ENCODE data around the gene GTF2I.

Gene GTF2I

DNA sequence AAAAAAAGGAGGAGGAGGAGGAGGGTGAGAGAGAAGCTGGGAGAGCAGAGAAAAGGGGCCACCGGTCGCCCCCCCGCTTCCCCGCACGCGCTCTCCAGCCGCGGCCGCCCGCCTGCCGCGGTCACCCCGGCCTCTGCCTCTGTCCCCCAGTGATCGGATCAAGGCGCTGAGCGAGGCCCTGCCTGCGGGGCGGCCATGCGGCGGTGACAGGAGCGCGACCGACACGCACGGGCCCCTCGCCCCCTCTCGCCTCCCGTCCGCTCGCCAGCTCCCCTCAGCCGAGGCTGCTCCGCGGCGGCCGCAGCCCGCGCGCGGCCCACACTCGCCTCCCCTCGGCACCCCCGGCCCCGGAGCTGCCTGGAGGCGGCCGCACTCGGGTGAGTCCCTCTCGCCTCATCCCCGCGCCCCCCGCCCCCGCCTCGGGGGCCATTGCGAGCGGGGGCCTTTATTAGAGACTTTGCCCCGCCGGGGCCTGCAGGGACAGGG lies at the start of gene GTF2I:
TSS of gene GTF2I (plus strand) at position 27 of the 486 bp plus-strand sequence. CDS start 31,411 bp downstream, outside the sequence.
- Mint-ChIP-seq H3K36me3 (ENCODE audit: low read depth) (peaks cover 21% of the 10 kb centered on the region), H3K9me3 (no peaks in the 10 kb centered on the region), H3K4me1 (peaks cover 45% of the 10 kb centered on the region), H3K27me3 (ENCODE audit: low read depth) (no peaks in the 10 kb centered on the region), H3K4me3 (peak within 1 kb of the TSS; percentile 93 to 95 (median 95)), H3K27ac (peak within 1 kb of the TSS; percentile 99)
- TF ChIP-seq CTCF (IDR thresholded peaks at IDR 0.05; ENCODE audit: unreplicated experiment in 3 of 3): peak in 1 of 3 experiments; percentile 3

DNA sequence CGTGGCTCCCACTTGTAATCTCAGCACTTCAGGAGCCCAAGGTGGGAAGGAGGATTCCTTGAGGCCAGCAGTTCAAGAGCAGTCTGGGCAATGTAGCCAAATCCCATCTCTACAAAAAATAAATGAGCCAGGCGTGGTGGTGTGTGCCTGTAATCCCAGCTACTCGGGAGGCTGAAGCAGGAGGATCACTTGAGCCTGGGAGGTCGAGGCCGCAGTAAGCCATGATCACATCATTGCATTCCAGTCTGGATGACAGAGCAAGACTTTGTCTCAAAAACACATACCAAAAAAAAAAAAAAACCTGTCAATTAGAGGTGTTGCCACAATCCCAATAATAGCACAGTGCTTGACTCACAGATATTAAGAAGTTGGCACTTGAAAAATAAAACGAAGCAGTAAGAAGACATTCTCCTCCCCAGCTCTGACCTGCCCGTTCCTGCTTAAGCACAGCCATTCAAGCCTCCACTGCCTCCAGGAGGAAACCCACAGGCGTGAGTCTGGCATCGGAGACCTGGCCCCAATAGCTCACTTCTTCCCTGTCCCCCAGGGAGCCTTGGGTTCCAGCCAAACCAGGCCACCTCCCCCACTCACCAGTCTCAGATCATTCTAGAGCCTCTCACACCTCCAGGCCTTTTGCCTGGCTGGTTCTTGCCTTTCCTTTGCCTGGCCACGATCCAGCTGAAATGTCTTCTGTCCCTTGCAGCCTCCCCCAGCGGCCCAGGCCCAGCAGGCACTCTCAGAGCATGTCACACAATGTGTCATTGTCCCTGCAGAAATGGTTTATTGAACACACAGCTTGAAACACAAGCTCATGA lies 45.3 kb upstream of the GTF2I start:
- Mint-ChIP-seq H3K4me1 (peaks cover 19% of the 10 kb centered on the region), H3K36me3 (ENCODE audit: low read depth) (peaks cover 4% of the 10 kb centered on the region), H3K9me3 (no peaks in the 10 kb centered on the region), H3K27ac (peak overlapping the region; percentile 87 to 92 (median 91)), H3K27me3 (ENCODE audit: low read depth) (no peaks in the 10 kb centered on the region), H3K4me3 (no peak overlapping the region)
- TF ChIP-seq CTCF (IDR thresholded peaks at IDR 0.05; ENCODE audit: unreplicated experiment in 3 of 3): no peak

DNA sequence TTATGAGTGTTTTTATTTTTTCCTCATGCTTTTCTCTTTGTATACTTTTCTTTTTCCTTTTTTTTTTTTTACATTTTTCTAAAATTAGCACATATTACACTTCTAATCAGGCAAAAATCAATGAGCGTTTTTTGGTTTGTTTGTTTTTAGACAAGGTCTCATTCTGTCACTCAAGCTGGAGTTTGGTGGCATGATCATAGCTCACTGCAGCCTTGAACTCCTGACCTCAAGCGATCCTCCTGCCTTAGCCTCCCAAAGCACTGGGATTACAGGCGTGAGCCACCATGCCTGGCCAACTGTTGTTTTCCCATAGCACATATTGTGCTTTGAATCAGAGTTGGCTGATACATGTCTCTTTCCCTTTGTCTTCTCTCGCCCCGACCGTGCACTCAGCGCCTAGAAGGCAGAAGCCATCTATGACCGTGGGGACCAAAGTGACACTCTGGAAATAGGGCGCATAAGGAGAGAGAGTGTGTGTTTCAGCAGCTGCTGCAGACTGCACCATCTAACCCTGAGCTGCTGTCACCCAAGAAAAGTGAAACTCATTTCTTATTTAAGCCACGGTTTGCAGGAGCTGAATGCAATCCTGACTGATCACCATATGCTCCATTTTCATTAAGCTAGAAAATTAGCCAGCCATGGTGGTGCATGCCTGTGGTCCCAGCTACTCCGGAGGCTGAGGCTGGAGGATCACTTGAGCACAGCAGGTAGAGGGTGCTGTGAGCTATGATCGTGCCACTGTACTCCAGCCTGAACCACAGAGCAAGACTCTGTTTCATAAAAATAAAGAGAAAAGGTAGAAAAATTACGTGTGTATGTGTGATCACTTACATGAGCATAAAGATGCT lies 41.4 kb upstream of the GTF2I start:
- TF ChIP-seq CTCF (IDR thresholded peaks at IDR 0.05; ENCODE audit: unreplicated experiment in 3 of 3): no peak
- Mint-ChIP-seq H3K9me3 (no peaks in the 10 kb centered on the region), H3K27me3 (ENCODE audit: low read depth) (no peaks in the 10 kb centered on the region), H3K4me1 (peaks cover 28% of the 10 kb centered on the region), H3K4me3 (no peak overlapping the region), H3K27ac (peak overlapping the region; percentile 60 to 93 (median 92)), H3K36me3 (ENCODE audit: low read depth) (no peaks in the 10 kb centered on the region)

DNA sequence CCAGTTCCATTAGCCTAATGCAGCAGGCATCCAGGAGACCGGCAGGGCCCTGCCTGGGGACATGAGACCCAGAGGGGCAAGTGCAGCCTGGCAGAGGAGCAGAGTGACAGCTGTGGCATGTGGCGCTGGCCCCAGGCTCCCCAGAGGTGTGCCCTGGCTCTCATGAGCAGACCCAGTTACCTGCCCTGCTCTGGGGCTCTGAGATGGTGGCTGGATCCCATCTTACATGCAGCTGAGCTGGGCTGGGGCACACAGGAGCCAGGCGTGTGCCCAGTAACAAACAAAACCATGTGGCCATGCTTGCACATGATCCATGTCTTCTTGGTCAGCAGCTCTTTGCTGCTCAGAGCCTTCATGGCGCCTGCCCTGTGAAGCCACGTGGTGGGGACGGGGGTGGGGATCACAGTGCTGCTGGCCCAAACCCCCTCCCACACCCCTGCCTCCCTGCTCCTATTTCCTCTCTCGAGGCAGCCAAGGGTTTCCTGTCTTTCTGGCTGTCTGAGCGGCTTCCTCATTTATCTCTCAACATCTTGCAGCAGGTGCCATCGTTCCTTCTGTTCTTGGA lies 40.3 kb upstream of the GTF2I start:
- no peaks in the 10 kb centered on the region for H3K27me3 Mint-ChIP-seq (ENCODE audit: low read depth)
- no peaks in the 10 kb centered on the region for H3K36me3 Mint-ChIP-seq (ENCODE audit: low read depth)
- no peak for TF ChIP-seq CTCF (IDR thresholded peaks at IDR 0.05; ENCODE audit: unreplicated experiment in 3 of 3)
- H3K4me1 Mint-ChIP-seq: peaks cover 26% of the 10 kb centered on the region
- peak overlapping the region; percentile 75 to 93 (median 93) for H3K27ac Mint-ChIP-seq
- H3K4me3 Mint-ChIP-seq: peak overlapping the region in 1 of 3 experiments; percentile 19
- no peaks in the 10 kb centered on the region for H3K9me3 Mint-ChIP-seq

DNA sequence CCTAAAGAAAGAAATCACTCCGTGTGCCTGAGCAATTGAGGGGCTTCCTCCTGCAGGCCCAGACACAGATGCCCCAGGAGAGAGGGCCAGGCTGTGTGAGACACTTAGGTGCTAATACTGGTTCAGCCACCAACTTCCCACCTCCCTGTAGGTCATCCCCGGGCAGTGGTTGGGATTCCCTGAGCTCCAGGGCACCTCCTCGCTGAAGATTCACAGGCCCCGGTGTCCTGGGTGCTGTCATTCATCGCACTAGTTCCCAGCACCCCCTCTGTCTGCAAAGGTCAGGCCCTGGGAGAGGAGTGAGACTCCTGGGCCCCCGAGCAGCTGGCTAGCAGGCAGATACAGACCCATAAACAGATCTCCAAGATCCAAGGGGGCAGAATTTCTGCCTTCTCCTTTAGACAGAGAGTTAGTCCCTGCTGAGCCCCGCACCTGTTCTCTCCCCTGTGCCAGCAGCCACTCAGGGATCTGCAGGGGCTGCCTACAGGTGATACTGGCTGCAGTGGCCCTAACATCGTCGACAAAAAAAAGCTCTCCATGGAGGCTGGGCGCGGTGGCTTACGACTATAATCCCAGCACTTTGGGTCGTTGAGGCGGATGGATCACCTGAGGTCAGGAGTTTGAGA lies 38.2 kb upstream of the GTF2I start:
- H3K9me3 Mint-ChIP-seq: no peaks in the 10 kb centered on the region
- H3K36me3 Mint-ChIP-seq (ENCODE audit: low read depth): no peaks in the 10 kb centered on the region
- H3K4me3 Mint-ChIP-seq: no peak overlapping the region
- no peak for TF ChIP-seq CTCF (IDR thresholded peaks at IDR 0.05; ENCODE audit: unreplicated experiment in 3 of 3)
- no peaks in the 10 kb centered on the region for H3K27me3 Mint-ChIP-seq (ENCODE audit: low read depth)
- peak overlapping the region; percentile 29 to 64 (median 51) for H3K27ac Mint-ChIP-seq
- H3K4me1 Mint-ChIP-seq: peaks cover 19% of the 10 kb centered on the region
